RPMI7951 (cell line): ENCODE measurements around the gene ODF4. TPM values are rescaled to one million over a fixed set of nuclear protein-coding genes. Genes with fewer than 3 reads are reported as not detected.
"Not testable (repeated sequence)": the region's sequence is repeated elsewhere in the genome, so short reads cannot be mapped to it uniquely, and the experiment has no call there.

ENCODE experiments used
- DNase-seq: peaks from one replicate; pipeline ENCODE4 v3.0.0-alpha.2; 2012; ENCODE audit warnings: low read depth
- total RNA-seq: library from RNA; depleted of rRNA; stranded (reverse); fragments of >200 nt; shearing (Covaris generic); gene quantifications from 2 replicates; pipeline ENCODE4 v1.2.3, GENCODE V29; 2014

ODF4 gene
- total RNA-seq, 1 experiment from 2014 or later, result not detected

DNA sequence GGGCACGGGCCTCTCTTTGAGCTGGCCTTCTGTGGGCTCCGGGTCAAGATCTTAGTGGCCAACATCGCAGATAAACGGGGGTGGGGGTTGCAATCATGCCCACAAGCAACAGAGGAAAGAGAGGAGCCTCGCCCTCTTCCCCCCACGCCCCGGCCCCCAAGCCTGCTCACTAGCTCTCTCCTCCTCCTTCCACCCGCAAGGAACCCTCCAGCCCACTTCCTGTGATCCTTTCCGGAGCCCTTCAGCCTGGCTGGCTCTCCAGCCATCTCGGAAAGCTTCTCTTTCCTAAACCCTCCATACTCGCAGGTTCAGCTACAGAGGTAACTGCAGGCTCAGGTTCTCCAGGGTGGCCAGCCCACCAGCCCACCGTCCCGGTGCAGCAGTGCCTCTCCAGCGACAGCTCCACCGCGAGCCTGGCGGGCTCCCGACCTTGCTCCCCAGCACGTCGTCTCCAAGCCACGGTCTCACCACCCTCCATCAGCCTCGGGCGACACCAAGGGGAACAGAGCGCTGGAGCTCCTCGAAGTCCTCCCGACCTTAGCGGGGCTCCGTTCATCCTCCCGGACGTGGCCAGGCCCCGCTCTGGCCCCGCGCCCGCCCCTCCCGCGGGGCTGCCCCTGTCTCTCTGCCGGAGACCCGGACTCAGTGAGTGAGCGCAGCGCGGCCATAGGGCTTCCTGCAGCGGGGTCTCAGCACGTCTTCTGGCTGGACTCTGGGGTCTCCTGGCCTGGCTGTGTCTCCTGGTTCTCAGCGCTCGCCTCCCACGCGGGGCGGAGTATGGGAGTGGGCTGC, 12.9 kb upstream of the ODF4 start:
- peak; percentile 31 for DNase-seq

DNA sequence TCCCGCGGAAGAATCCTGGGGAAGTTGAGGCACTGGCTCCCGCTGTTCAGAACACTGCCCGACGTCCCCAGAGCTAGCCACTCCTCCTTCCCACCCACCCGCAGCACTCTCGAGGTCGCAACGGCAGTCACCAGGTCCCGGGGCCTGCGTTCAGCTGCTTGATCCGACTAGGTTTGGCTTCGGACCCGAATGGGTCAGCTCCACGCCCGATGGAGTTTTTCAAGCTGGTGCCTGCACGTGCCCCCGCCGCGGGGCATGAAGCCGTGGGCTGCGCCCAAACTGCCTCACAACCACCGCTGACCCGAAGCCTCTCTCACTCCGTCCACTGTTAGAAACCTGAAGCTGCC, 12.4 kb upstream of the ODF4 start:
- DNase-seq, result no peak

DNA sequence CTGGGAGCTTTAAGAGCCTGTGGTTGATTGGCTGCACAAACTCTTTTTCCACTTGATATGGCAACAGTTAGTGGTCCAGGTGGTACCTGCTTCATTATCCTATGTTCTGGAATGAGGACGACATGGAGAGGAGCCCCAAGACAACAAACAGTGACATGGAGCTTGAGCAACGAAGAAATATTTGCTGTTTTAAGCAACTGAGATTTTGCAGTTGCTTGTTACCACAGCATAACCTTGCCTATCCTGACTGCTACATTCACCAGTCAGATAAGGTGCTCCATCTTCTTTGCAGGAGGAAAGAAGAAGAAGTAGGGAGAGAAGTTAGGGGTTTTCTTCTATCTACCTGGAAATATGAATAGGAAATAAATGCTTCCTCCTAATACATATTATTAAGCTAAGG, 7.5 kb upstream of the ODF4 start:
- DNase-seq, result no peak

DNA sequence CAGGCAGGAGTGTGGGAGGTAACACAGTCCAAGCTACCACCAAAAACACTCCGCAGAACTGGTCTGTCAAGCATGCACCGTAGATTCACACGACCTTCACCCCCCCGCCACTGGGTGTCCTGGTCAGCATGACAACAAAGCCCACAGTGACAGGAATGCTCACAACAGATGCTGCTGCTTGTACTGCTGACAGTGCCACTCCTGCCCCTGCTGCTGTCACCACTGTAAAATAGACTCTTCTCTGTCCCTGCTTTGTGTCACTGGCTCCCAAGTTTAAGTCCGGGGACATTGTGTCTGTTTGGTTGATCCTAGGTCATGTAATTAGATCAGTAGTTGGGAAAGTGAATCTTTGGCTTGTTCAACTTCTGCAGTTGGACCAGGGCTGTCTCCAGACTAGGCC, 7.0 kb upstream of the ODF4 start:
- DNase-seq, result no peak

DNA sequence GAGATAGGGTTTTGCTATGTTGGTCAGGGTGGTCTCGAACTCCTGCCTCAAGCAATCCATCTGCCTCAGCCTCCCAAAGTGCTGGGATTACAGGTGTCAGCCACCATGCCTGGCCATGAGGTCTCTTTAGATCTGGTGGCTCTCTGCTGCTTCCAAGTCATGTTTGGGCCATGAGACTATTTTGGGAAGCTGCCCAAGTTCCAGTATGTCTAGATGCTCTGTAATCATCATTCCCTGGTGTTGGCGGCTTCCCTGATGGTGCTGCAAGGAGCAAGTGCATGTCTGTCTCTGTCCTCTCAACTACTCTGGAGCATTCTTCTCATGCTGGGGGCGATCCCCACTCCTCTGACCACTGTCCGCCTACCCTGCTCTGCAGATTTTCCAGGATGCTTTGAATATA, 6.4 kb upstream of the ODF4 start:
- DNase-seq, result no peak

DNA sequence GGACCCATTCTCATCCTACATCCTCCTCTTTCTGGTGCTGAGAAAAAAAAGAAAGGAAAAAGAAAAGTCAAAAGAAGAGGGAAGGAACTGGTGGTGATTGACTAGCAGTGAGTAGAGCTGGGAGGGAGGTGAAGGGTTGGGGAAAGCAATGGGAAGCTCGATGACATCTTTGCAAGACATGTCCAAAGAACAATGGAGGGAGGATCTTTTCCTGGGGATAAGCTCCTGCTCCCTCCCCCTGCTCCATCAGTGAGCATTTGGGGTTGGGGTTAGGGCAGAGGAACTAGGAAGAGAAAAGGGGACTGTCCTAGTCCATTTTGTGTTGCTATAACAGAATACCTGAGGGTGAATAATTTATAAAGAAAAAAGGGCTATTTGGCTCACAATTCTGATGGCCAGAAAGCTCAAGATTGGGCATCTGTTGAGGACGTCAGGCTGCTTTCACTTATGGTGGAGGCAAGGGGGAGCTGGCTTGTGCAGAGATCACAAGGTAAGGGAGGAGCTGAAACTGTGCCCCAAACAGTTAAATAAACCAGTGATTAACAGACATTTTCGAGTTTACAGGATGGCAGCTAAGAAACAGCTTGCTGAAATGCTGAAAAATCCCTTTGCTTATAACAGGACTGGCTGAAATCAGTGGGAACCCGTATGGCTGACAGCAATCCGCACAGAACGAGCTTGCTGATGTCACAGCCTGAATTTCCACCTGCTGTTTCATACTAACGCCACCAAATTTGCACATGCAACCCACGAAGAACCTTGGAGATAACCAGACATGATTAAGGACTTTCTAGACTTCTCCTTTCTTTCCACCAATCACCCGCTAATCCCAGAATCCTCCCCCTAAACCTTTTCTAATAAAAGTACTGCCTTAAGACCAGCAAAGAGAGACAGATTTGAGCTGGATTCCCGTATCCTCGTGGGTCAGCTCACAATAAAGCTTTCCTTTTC, 1.6 kb upstream of the ODF4 start:
- no peak for DNase-seq

DNA sequence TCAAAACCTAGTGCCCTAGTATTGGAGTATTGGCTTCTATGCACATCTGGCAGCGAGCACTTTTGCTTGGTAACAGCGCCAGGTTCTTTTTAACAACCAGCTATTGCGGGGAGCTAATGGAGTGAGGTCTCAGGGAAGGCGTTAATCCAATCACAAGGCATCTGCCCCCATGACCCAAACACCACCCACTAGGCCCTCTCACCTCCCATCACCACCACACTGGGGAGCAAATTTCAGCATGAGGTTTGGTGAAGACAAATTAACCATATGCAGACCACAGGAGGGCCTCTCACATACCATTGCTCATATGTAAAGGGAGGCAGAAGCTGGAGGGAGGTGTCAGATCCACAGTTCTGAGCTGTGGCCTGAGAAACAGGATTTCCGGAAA, 893 bp upstream of the ODF4 start:
- DNase-seq, result no peak

DNA sequence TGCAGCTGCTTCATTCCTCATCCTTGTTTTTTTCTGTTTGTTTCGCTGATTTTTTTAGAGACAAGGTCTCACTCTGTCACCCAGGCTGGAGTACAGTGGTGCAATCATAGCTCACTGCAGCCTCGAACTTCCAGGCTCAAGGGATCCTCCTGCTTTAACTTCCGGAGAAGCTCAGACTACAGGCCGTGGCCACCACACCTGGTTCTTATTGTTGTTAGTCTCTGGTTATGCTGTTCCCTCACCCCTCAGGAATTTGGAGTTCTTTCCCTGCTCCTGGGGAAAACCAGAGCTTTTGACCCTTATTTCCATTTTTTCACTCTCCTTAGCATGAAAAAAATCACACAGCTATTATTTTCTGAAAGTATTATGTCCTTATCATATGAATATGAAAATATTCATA, 1.8 kb downstream of the ODF4 start:
- DNase-seq, result no peak

DNA sequence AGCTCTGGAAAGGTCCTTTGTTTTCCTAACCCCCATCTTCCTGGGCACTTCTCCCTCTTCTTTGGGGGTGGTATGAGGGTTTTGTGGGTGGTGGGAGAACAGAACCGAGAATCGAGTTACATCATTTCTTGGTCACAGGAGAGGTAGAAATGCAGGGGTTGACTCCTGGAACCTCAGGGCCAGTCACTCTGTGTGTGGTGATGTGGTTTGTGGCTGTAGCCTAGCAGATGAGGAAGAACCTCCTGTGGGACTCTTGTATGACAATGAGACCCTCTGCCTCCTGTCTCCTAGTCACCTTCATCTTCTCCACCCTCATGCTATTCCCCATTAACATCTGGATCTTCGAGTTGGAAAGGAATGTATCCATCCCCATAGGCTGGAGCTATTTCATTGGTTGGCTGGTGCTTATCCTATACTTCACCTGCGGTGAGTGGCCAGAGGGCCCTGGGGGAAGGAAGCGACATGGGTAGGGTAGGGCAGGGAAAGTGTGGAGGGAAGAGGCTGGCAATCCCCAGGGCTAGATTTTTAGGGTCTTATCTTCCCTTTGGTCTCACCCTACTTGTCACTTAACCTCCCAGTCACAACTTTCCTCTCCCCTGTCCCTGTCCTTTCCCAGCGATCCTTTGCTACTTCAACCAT, 5.5 kb downstream of the ODF4 start:
- no peak for DNase-seq

DNA sequence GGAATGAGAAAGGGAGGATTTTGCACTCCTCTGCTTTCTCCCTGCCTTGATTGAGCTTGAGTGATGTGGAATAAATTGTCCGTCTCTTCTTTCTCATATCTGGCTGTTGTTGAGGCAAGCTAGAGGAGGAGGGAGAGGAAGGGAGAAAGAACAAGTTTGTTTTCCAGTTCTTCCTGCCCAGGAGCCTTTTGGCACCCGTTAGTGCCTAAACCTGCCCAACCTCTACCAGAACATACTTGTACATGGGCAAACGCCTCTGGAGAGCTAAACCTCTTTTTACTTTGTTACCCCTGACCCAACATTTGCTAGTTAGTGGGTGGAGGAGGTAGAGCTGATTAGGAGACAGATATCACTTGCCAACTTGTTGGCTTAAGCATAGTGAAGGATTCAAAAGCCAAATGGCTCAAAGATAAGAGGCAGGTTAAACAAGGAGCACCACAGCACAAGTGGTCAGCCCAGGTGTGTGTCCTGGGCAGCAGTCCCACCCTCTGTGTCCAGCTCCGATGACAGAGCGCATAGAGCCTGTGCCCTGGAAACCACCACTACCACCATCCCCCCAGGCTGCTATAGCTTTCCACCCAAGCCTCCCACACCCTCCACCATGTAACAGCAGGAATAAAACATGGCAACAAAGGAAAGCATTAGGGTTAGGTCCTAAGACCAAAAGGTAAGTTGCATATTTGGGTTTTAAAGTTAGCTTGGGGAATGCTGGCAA, 6.5 kb downstream of the ODF4 start:
- no peak for DNase-seq

DNA sequence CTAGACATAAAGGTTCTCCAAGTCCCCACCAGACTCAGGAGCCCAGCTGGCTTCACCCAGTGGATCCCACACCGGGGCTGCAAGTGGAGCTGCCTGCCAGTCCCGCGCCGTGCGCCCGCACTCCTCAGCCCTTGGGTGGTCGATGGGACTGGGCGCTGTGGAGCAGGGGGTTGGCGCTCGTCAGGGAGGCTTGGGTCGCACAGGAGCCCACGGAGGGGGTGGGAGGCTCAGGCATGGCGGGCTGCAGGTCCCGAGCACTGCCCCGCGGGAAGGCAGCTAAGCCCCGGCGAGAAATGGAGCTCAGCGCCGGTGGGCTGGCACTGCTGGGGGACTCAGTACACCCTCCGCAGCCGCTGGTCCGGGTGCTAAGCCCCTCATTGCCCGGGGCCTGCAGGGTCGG, 7.4 kb downstream of the ODF4 start:
- not testable (repeated sequence) for DNase-seq

DNA sequence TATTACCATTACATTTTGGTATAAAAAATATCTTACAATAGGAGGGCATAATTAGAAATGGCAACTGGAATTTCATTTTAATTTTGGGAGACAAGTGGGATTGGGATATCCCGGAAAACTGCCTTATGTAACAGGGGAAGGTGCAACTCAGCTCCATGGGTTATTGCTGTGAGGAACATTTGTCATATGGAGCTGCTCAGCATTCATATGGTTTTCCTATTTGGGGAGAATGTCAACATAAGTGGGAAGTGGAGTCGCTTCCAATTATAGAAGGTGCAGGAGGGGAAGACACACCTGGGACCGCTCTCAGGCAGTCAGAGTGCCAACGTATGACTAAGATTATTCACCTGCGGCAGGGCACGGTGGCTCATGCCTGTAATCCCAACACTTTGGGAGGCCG, 10.7 kb downstream of the ODF4 start:
- no peak for DNase-seq

DNA sequence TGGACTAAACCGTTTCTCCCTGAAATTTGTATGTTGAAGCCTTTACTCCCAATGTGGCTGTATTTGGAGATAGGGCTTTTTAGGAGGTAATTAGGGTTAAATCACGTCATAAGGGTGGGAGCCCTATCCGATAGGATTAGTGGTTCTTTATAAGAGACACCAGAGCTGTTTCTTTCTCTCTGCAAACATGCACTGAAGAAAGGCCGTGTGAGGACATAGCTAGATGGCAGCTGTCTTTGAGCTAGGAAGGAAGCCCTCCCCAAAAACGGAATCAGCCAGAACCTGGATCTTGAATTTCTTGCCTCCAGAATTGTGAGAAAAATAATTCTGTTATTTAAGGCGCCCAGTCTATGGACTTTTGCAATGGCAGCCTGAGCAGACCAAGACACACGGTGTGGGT, 14.1 kb downstream of the ODF4 start:
- no peak for DNase-seq

DNA sequence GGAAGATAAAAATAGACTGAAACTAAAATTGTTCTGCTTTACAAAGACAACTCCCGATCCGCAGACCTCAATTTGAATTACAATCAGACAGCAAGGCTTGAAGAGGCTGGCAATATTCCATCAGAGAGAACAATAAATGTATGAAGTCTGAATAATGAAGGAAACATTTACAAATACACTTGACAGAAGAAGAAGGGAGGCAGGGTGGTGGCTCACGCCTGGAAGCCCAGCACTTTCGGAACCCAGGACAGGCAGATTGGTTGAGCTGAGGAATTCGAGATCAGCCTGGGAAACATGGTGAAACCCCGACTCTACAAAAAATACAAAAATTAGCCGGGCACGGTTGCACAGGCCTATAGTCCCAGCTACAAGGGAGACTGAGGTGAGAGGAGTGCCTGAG, 14.6 kb downstream of the ODF4 start:
- DNase-seq, result no peak

DNA sequence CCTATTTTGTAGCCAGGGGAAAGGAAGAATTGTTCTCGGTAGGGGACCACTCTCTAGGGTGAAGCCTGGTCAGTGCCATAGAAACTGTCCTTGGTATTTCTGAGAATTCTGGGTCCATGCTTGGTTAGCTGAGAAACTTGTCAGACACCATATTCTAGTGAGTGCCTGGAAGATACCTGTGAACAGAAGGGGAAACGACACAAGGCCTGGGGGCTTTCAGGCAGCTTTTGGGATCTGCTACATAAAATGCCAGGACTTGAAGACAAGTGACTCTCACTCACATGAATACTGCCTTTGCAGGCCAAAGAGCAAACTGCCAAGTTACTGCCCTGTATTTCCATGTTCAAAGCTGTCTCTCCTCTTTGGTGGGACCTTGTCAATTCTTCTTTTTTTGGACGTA, 18.3 kb downstream of the ODF4 start:
- DNase-seq, result no peak

DNA sequence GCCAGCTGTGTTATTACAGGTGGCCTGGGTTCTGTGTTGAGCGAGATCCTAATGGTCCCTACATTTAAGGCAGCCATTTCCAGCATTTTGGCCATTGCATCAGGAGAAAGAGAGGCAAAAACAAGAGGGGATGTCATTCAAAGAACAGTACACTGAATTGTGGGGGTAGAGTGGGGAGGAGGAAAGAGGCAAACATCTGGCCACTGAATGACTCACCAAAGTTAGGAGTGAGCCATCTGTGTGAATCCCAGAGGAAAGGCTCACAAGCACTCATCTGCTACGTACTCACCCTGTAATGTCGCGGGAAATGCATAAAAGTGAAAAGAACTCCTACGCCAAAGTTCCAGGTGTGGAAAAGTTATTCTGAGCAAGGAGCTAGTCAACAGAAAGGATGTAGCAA, 20.1 kb downstream of the ODF4 start:
- peak; percentile 82 for DNase-seq

DNA sequence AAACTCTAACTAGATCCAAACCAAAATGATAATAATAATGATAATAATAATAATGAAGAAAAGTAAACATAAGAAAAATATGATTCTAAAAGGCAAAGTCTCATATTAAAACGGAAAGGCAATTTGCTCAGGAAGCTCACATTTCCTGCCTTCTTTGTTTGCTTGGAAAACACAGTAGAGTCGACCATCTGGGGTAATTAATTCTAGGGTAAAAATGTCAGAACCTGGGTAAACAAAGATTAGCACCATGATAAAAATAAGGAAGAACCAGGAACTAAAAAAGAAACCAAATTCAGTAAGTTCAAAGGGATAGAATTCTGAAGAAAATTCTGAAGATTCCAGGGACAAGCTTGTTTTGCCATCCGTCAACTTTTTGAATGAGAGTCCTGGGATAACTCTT, 20.6 kb downstream of the ODF4 start:
- no peak for DNase-seq

DNA sequence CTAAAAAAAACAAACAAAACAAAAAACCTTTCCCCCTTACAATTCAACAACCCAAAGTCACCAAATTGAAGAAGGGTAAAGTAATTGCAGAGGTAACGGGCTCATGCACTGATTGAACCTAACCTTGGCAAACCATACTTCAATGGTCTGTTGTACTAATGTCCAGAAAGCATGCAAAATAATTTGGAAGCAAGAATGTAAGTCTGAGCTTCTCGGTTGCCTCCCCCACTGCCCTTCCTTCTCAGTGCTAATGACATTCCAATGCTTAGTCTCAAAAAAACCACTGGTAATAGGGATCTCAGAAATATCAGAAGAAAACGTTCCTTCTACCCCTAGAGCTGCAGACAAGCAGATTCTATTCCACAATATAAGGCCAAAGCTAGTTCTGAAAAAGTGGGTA, 21.1 kb downstream of the ODF4 start:
- DNase-seq, result no peak

DNA sequence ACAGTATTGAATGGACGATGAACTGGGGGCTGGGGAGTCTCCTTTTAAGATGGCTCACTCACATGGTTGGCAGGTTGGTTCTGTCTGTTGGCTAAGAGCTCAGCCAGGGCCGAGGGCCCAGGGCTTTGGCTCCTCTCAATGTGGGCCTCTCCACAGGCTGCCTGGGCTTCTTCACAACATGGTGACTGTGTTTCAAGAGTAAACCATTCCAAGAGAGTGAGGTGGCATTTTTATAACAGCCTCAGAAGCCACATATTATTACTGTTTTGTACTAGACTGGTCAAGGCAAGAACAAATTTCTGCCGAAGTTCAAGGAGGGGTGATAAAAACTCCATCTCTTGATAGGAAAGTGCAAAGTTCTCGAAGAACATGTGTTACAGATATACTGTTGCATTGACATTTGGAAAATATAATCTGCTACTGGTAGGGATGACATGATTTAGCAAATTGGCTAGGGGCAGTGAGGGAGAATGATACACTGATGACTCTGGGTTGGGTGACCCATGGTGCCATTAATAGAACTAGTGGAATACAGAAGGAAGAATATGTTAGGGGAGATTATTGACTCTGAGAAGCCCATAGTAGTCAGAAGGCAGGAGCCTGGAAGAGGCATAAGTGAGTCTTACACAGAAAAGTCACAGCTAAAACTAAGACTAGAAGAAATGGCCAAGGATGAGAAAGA, 23.2 kb downstream of the ODF4 start:
- DNase-seq, result no peak

DNA sequence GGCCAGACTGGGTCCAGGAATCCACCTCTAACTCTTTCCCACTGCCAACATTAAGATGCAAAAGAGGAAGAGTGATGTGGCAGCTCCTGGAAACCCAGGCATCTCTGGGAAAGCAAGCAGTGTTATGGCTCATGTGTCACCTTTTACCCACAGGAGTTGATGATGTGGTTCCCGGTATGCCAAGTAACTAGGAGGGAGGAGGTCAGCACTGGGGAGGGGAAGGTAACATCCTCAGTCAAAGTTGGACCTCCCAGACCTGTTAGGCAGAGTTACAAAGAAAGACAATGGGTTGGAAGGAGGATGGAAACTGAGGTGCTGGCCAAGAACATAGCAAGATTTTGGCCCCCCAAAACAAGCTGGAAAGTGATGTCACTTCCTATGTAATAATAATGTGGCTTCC, 25.5 kb downstream of the ODF4 start:
- no peak for DNase-seq

DNA sequence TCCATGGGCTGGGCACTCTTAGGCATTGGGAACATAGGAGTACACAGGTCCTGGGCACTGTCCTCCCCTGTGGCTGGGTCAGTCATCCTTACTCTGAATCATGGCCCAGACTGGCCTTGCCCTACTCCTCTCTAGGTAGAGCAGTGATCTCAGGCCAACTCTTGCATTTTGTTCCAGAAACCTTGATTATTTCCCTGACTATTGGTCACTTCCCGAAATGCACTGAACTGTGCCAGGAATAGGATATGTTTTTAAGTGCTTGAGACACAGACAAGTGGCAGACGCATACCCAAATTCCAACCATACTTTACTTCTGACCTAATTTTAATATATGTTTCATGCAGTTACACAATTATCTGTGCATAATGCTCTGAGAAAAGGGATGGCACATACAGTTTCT, 26.6 kb downstream of the ODF4 start:
- DNase-seq, result no peak

DNA sequence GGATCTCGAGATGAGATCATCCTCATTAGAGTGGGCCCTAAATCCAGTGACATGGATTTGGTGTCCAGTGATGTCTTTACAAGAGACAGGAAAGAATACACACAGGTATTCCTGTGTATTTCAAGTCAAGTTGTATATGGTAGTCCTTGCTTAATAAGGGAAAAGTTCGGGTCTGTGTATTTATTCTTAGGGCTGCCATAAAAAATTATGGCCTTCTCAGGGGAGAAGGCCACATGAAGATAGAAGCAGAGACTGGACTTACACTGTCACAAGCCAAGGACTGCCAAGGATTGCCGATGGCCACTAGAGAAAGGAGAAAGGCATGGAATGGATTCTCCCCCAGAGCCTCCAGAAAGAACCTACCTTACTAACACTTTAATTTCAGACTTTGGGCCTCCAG, 28.6 kb downstream of the ODF4 start:
- DNase-seq, result no peak
